Esophagus muscularis mucosa (tissue), 3 donors: ENCODE results near the gene GPR157.

Experiments used
- CTCF ChIP-seq, 3 experiments: fragments of 200-600 bp in 2 of 3; fragments of 450-650 bp in 1 of 3; sonication (generic) in 2 of 3; IDR thresholded peaks; one replicate each; pipeline ENCODE4 v1.5.1; 2017 to 2019; ENCODE audit warnings: antibody characterized with exemption in 3 of 3, mild to moderate bottlenecking in 2 of 3, moderate library complexity in 1 of 3
- POLR2A ChIP-seq: fragments of 450-650 bp; IDR thresholded peaks from one replicate; pipeline ENCODE4 v1.6.1; 2017; ENCODE audit warnings: antibody characterized with exemption, moderate library complexity, mild to moderate bottlenecking, low read depth
- POLR2AphosphoS5 ChIP-seq, 2 donors: sonication (generic); formaldehyde crosslinking; IDR thresholded peaks; one replicate each; pipeline ENCODE4 v1.6.1; 2017; ENCODE audit warnings: antibody characterized with exemption in 2 of 2

- no peak for TF ChIP-seq CTCF (IDR thresholded peaks at IDR 0.05)
- TF ChIP-seq POLR2A: no peak
- TF ChIP-seq POLR2AphosphoS5 (IDR thresholded peaks at IDR 0.05): no peak
These were observed 37.7 kb upstream of the GPR157 start for GRCh38 chr1:9166289-9167235.
